Adrenal gland (tissue), 5 donors: ENCODE data around the gene SRCIN1.

Experiments used
- CTCF ChIP-seq, 6 experiments: fragments of 450-650 bp in 4 of 6; fragments of 200-600 bp in 2 of 6; sonication (generic) in 1 of 6; IDR thresholded peaks; 1 replicate in 5 of 6; 2 replicates in 1 of 6; pipeline versions ENCODE4 v1.5.1 to v1.8.0; 2016 to 2021; ENCODE audit warnings: antibody characterized with exemption in 6 of 6, mild to moderate bottlenecking in 2 of 6, moderate library complexity in 1 of 6
- POLR2A ChIP-seq, 2 donors: fragments of 450-650 bp; IDR thresholded peaks; one replicate each; pipeline ENCODE4 v1.6.1; 2017; ENCODE audit warnings: antibody characterized with exemption in 2 of 2, mild to moderate bottlenecking in 2 of 2, moderate library complexity in 1 of 2
- donor health status: DM: no; HTN: no; CAD: no.

GRCh38 chr17:38559051-38559879 lies 46.5 kb downstream of the SRCIN1 start:
- TF ChIP-seq CTCF (IDR thresholded peaks at IDR 0.05), result no peak
- no peak for TF ChIP-seq POLR2A (IDR thresholded peaks at IDR 0.05)
